Mesendoderm (in vitro differentiated cells): ENCODE measurements around the gene MTFR2.
A peak's percentile ranks its signal among the peaks of the same experiment; 100 is the strongest.

ENCODE experiments used
- DNase-seq: peaks from one replicate; pipeline ENCODE4 v3.0.0; 2013
- H2AK5ac ChIP-seq: 2 replicates; pipeline ENCODE4 v1.6.1; 2013; ENCODE audit warnings: low read length, inconsistent platforms
- H2BK120ac ChIP-seq: 2 replicates; pipeline ENCODE4 v1.6.1; 2013; ENCODE audit warnings: low read depth, mild to moderate bottlenecking, low read length, moderate library complexity, mixed read lengths
- H2BK15ac ChIP-seq: replicated peaks from 2 replicates; pipeline ENCODE4 v1.6.1; 2013; ENCODE audit warnings: low read depth, mild to moderate bottlenecking, moderate library complexity
- H2BK5ac ChIP-seq: 2 replicates; pipeline ENCODE4 v1.6.1; 2013; ENCODE audit warnings: low read length, inconsistent platforms
- H3K18ac ChIP-seq: 2 replicates; pipeline ENCODE4 v1.6.1; 2013; ENCODE audit warnings: mild to moderate bottlenecking, low read length, mixed read lengths
- H3K23ac ChIP-seq: one replicate; pipeline ENCODE4 v1.6.1; 2013; ENCODE audit warnings: low read length
- H3K27ac ChIP-seq: 2 replicates; pipeline ENCODE4 v1.5.1; 2013; ENCODE audit warnings: low read depth, mild to moderate bottlenecking, inconsistent platforms, low read length, moderate library complexity
- H3K27me3 ChIP-seq: 2 replicates; pipeline ENCODE4 v1.6.1; 2013; ENCODE audit warnings: low read length, control low read depth, mild to moderate bottlenecking, inconsistent platforms; ENCODE audit not compliant: insufficient read depth, poor library complexity
- H3K36me3 ChIP-seq: 2 replicates; pipeline ENCODE4 v1.6.1; 2013; ENCODE audit warnings: low read length, inconsistent platforms; ENCODE audit not compliant: control insufficient read depth, insufficient read depth
- H3K4ac ChIP-seq: one replicate; pipeline ENCODE4 v1.6.1; 2013; ENCODE audit warnings: low read depth, mild to moderate bottlenecking, low read length, moderate library complexity
- H3K4me1 ChIP-seq: 2 replicates; pipeline ENCODE4 v1.6.1; 2013; ENCODE audit warnings: low read depth, low read length, inconsistent platforms; ENCODE audit not compliant: control insufficient read depth
- H3K4me2 ChIP-seq: 2 replicates; pipeline ENCODE4 v1.6.1; 2013; ENCODE audit warnings: low read length
- H3K4me3 ChIP-seq: 2 replicates; pipeline ENCODE4 v1.5.1; 2013; ENCODE audit warnings: mild to moderate bottlenecking, low read length
- H3K56ac ChIP-seq: one replicate; pipeline ENCODE4 v1.6.1; 2013; ENCODE audit warnings: low read length
- H3K79me1 ChIP-seq: 2 replicates; pipeline ENCODE4 v1.6.1; 2013; ENCODE audit warnings: low read length, inconsistent platforms
- H3K79me2 ChIP-seq: 2 replicates; pipeline ENCODE4 v1.6.1; 2013; ENCODE audit warnings: mild to moderate bottlenecking, low read length; ENCODE audit not compliant: control insufficient read depth, insufficient read depth
- H3K9ac ChIP-seq: 2 replicates; pipeline ENCODE4 v1.6.1; 2013; ENCODE audit warnings: low read length, inconsistent platforms
- H4K5ac ChIP-seq: one replicate; pipeline ENCODE4 v1.6.1; 2013; ENCODE audit warnings: low read length
- H4K8ac ChIP-seq: one replicate; pipeline ENCODE4 v1.6.1; 2013; ENCODE audit warnings: low read depth, mild to moderate bottlenecking, control low read depth, low read length, moderate library complexity
- WGBS: extraction: QIAGEN DNeasy Blood & Tissue Kit; methylation state at CpG from one replicate; pipeline ENCODE4 v1.1.7; 2013; ENCODE audit warnings: low lambda C conversion rate, missing lambda C conversion rate; ENCODE audit not compliant: insufficient coverage; ENCODE audit errors: extremely low coverage; 5-methylcytosine and 5-hydroxymethylcytosine counted together

Gene MTFR2

DNA sequence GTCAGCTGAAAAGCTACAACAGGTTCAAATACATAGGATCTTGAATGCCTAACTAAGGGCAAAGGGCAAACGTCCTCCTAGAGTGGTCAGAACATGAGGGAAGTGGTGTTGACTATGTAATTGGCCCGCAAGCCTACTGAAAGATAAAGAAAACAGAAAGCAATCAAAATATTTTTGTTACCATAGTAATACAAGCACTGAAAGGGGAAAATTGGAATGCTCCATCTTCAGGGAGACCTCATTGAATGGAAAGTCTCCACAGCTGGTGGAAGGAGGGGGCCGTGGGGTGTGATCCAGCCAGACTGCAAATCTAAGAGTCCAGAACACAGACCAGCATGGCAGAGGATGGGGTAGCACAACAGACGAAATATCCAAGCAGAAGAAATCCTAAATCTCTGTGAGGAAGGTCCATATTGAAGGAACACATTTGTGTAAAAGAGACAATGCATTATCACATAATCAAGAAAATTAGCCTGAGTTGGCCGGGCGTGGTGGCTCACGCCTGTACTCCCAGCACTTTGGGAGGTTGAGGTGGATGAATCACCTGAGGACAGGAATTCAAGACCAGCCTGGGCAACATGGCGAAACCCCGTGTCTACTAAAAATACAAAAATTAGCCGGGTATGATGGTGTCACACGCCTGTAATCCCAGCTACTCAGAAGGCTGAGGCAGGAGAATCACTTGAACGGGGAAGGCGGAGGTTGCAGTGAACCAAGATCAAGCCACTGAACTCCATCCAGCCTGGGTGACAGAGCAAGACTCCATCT lies 39.5 kb downstream of the MTFR2 start:
- H3K18ac ChIP-seq: no peak overlapping the region
- H3K79me2 ChIP-seq: no peaks in the 10 kb centered on the region
- H3K27ac ChIP-seq: no peak overlapping the region
- H3K23ac ChIP-seq: no peak overlapping the region
- H3K4me1 ChIP-seq: no peaks in the 10 kb centered on the region
- H2BK15ac ChIP-seq: no peak overlapping the region
- H3K56ac ChIP-seq: no peak overlapping the region
- H3K79me1 ChIP-seq: no peaks in the 10 kb centered on the region
- DNase-seq: no peak
- H2BK5ac ChIP-seq: no peak overlapping the region
- no peaks in the 10 kb centered on the region for H3K36me3 ChIP-seq
- H3K4ac ChIP-seq: no peak overlapping the region
- WGBS: no CpG with 5 or more reads among the region's 13 CpGs
- no peaks in the 10 kb centered on the region for H3K27me3 ChIP-seq
- H4K5ac ChIP-seq: no peak overlapping the region
- H3K4me3 ChIP-seq: no peak overlapping the region
- no peak overlapping the region for H3K4me2 ChIP-seq
- H2AK5ac ChIP-seq: no peak overlapping the region
- no peak overlapping the region for H2BK120ac ChIP-seq
- no peak overlapping the region for H4K8ac ChIP-seq
- H3K9ac ChIP-seq: no peak overlapping the region

DNA sequence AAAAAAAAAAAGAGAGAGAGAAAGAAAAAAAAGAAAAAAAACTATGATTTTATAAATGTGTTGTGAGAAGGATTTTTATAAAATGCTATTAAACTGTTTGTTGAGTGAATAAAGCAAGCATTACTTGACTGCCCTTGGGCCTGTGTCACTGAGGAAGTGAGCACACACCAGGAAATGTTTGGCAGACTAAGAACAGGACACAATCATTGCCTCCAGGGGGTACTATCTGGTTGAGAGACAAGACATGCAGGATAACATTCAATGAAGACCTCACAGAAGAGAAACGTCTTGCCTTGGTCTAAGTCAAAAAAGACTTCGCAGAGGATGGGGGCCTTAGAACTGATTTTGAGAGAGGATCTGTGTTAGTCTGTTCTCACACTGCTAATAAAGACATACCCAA lies 40.6 kb downstream of the MTFR2 start:
- H3K4me1 ChIP-seq: no peaks in the 10 kb centered on the region
- no peak overlapping the region for H3K23ac ChIP-seq
- H3K36me3 ChIP-seq: no peaks in the 10 kb centered on the region
- no peak overlapping the region for H3K18ac ChIP-seq
- H2BK15ac ChIP-seq: no peak overlapping the region
- no peak overlapping the region for H2AK5ac ChIP-seq
- H3K56ac ChIP-seq: no peak overlapping the region
- no peak overlapping the region for H3K9ac ChIP-seq
- H3K79me2 ChIP-seq: no peaks in the 10 kb centered on the region
- no peak overlapping the region for H3K4me2 ChIP-seq
- H3K79me1 ChIP-seq: no peaks in the 10 kb centered on the region
- no CpG with 5 or more reads among the region's 2 CpGs for WGBS
- DNase-seq: peak; percentile 60
- H2BK5ac ChIP-seq: no peak overlapping the region
- H4K5ac ChIP-seq: no peak overlapping the region
- H2BK120ac ChIP-seq: no peak overlapping the region
- no peak overlapping the region for H4K8ac ChIP-seq
- no peaks in the 10 kb centered on the region for H3K27me3 ChIP-seq
- no peak overlapping the region for H3K4ac ChIP-seq
- H3K4me3 ChIP-seq: no peak overlapping the region
- H3K27ac ChIP-seq: no peak overlapping the region

DNA sequence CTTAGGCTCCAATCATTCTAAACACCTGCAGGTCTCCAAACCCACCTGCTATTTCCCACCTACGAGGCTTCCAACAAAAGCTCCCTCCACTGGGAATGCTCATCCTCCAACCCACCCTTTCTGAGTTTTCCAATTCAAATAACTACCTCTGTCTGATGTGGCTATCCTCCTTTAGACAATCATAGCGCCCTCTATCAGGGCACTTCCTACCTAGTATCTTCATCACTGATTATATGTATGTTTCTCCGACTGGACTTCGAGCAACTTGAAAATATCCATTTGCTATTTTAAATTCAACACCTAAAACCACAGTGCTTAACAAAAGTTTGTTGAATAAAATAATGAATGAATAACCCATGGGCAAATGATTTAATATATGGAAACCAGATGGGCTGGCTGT lies 41.3 kb downstream of the MTFR2 start:
- H3K23ac ChIP-seq: no peak overlapping the region
- H3K9ac ChIP-seq: no peak overlapping the region
- peak; percentile 22 for DNase-seq
- no peaks in the 10 kb centered on the region for H3K79me2 ChIP-seq
- H3K56ac ChIP-seq: no peak overlapping the region
- H4K8ac ChIP-seq: no peak overlapping the region
- H2BK5ac ChIP-seq: no peak overlapping the region
- no peak overlapping the region for H2AK5ac ChIP-seq
- no peaks in the 10 kb centered on the region for H3K27me3 ChIP-seq
- H4K5ac ChIP-seq: no peak overlapping the region
- no peak overlapping the region for H3K4ac ChIP-seq
- H3K4me3 ChIP-seq: no peak overlapping the region
- no peak overlapping the region for H3K4me2 ChIP-seq
- H3K27ac ChIP-seq: no peak overlapping the region
- WGBS: no CpG with 5 or more reads among the region's 4 CpGs
- no peak overlapping the region for H3K18ac ChIP-seq
- no peak overlapping the region for H2BK120ac ChIP-seq
- H2BK15ac ChIP-seq: no peak overlapping the region
- H3K4me1 ChIP-seq: no peaks in the 10 kb centered on the region
- H3K36me3 ChIP-seq: no peaks in the 10 kb centered on the region
- no peaks in the 10 kb centered on the region for H3K79me1 ChIP-seq

GRCh38 chr6:136201732-136202131 lies 48.4 kb downstream of the MTFR2 start:
- H3K18ac ChIP-seq: no peak overlapping the region
- no peak overlapping the region for H2AK5ac ChIP-seq
- H3K23ac ChIP-seq: no peak overlapping the region
- H3K4me1 ChIP-seq: no peaks in the 10 kb centered on the region
- H2BK15ac ChIP-seq: no peak overlapping the region
- H3K56ac ChIP-seq: no peak overlapping the region
- no peak overlapping the region for H2BK120ac ChIP-seq
- no CpG with 5 or more reads among the region's 5 CpGs for WGBS
- no peak overlapping the region for H3K4ac ChIP-seq
- H3K27ac ChIP-seq: no peak overlapping the region
- H4K5ac ChIP-seq: no peak overlapping the region
- H3K27me3 ChIP-seq: no peaks in the 10 kb centered on the region
- no peaks in the 10 kb centered on the region for H3K79me1 ChIP-seq
- H3K4me2 ChIP-seq: no peak overlapping the region
- no peak overlapping the region for H2BK5ac ChIP-seq
- no peak overlapping the region for H3K4me3 ChIP-seq
- H3K9ac ChIP-seq: no peak overlapping the region
- H4K8ac ChIP-seq: no peak overlapping the region
- DNase-seq: no peak
- H3K79me2 ChIP-seq: no peaks in the 10 kb centered on the region
- no peaks in the 10 kb centered on the region for H3K36me3 ChIP-seq

DNA sequence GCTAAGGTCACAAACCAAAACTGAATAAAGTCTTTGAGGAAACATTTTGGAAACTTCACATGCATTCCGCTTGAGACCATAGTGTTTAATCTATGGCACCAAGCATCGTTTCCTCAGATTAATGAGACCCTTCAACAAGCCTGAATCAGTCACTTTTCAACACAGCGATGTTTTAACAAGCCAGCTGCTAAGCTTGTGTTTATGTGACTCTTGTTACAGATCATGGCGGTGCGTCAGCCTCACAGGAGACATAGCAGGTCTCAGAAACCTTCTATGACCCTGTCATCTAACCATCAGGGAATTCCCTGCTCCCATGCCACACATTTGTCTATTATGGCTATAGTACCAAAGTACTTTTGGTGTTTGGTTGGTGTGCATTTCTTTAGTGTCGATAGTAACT lies 57.2 kb downstream of the MTFR2 start:
- no peak overlapping the region for H2BK120ac ChIP-seq
- no peak overlapping the region for H2AK5ac ChIP-seq
- H3K79me2 ChIP-seq: no peaks in the 10 kb centered on the region
- DNase-seq: no peak
- no peaks in the 10 kb centered on the region for H3K27me3 ChIP-seq
- H3K9ac ChIP-seq: no peak overlapping the region
- H3K23ac ChIP-seq: no peak overlapping the region
- no peak overlapping the region for H4K5ac ChIP-seq
- H4K8ac ChIP-seq: no peak overlapping the region
- no peak overlapping the region for H3K4me2 ChIP-seq
- no CpG with 5 or more reads among the region's 6 CpGs for WGBS
- H3K4me3 ChIP-seq: no peak overlapping the region
- no peak overlapping the region for H3K27ac ChIP-seq
- H3K4ac ChIP-seq: no peak overlapping the region
- H3K36me3 ChIP-seq: no peaks in the 10 kb centered on the region
- H3K18ac ChIP-seq: no peak overlapping the region
- no peak overlapping the region for H2BK15ac ChIP-seq
- no peaks in the 10 kb centered on the region for H3K79me1 ChIP-seq
- no peaks in the 10 kb centered on the region for H3K4me1 ChIP-seq
- no peak overlapping the region for H3K56ac ChIP-seq
- H2BK5ac ChIP-seq: no peak overlapping the region
